VCaP (cell line): ENCODE results near the gene ATP8A1.

ENCODE experiments used
- H3K27ac ChIP-seq: fragments of 450-650 bp; 2 replicates; pipeline ENCODE4 v1.5.1; 2017
- CTCF ChIP-seq: fragments of 450-650 bp; conservative IDR thresholded peaks from 2 replicates; pipeline ENCODE4 v1.5.1; 2017; ENCODE audit warnings: mild to moderate bottlenecking, moderate library complexity

The ATP8A1 gene

GRCh38 chr4:42676066-42676951, 19.4 kb upstream of the ATP8A1 start:
- no peak overlapping the region for H3K27ac ChIP-seq
- no peak for TF ChIP-seq CTCF

- no peak for TF ChIP-seq CTCF
- no peak overlapping the region for H3K27ac ChIP-seq
These were observed 16.1 kb upstream of the ATP8A1 start for GRCh38 chr4:42673082-42673425.

GRCh38 chr4:42672359-42673081, 15.6 kb upstream of the ATP8A1 start:
- H3K27ac ChIP-seq: no peak overlapping the region

GRCh38 chr4:42671431-42672194, 14.7 kb upstream of the ATP8A1 start:
- no peak overlapping the region for H3K27ac ChIP-seq
- TF ChIP-seq CTCF: no peak

More at GRCh38 chr4:42672359-42673081, 15.6 kb upstream of the ATP8A1 start:
- TF ChIP-seq CTCF: no peak

- no peak for TF ChIP-seq CTCF
- H3K27ac ChIP-seq: peak overlapping the region; percentile 98
These were observed 1.4 kb upstream of the ATP8A1 start for GRCh38 chr4:42658261-42658660.

- H3K27ac ChIP-seq: peak overlapping the region; percentile 98
- TF ChIP-seq CTCF: no peak
These were observed 294 bp downstream of the ATP8A1 start for GRCh38 chr4:42656679-42656943.
